GM23248 (cell line): Measurements from ENCODE around the gene TAPT1.

Source experiments
- EZH2 ChIP-seq: fragments of 200-600 bp; sonication (generic); IDR thresholded peaks from 2 replicates; pipeline ENCODE4 v1.6.1; 2018; ENCODE audit warnings: antibody characterized with exemption, mild to moderate bottlenecking; ENCODE audit not compliant: insufficient read depth, poor library complexity, severe bottlenecking
- EZH2phosphoT487 ChIP-seq: fragments of 200-600 bp; sonication (generic); IDR thresholded peaks from 2 replicates; pipeline ENCODE4 v1.6.1; 2018; ENCODE audit warnings: antibody characterized with exemption, moderate library complexity, mild to moderate bottlenecking, low read depth; ENCODE audit not compliant: insufficient read depth

- TF ChIP-seq EZH2 (no peak), EZH2phosphoT487 (no peak)
Measured at GRCh38 chr4:16271411-16271810, 45.1 kb upstream of the TAPT1 start.
